GM23338 (cell line): ENCODE measurements around the gene MAP3K8. TPM values are rescaled to one million over a fixed set of nuclear protein-coding genes. Genes with fewer than 3 reads are reported as not detected.

Experiments
- ATAC-seq: fragments of 200-7000 bp; cut with Tn5 transposase; 3 replicates; pipeline ENCODE4 v1.9.1; 2020
- DNase-seq: peaks from one replicate; pipeline ENCODE4 v3.0.0-alpha.2; 2015; ENCODE audit warnings: low spot score
- H2AFZ ChIP-seq: fragments of 200-600 bp; sonication (generic); 2 replicates; pipeline ENCODE4 v1.8.0; 2016; ENCODE audit warnings: antibody characterized with exemption, mild to moderate bottlenecking, moderate library complexity
- H3F3A ChIP-seq: fragments of 200-600 bp; sonication (generic); replicated peaks from 2 replicates; pipeline ENCODE4 v1.8.0; 2017; ENCODE audit warnings: antibody characterized with exemption, mixed run types, low read depth
- H3K27ac ChIP-seq: fragments of 200-600 bp; sonication (generic); 2 replicates; pipeline ENCODE4 v1.6.1; 2016; ENCODE audit warnings: low read depth
- H3K27me3 ChIP-seq: fragments of 200-600 bp; sonication (generic); 2 replicates; pipeline ENCODE4 v1.8.0; 2016; ENCODE audit warnings: mild to moderate bottlenecking, mixed run types, moderate library complexity; ENCODE audit not compliant: insufficient read depth
- H3K36me3 ChIP-seq: fragments of 200-600 bp; sonication (generic); 2 replicates; pipeline ENCODE4 v1.8.0; 2016; ENCODE audit warnings: mild to moderate bottlenecking; ENCODE audit not compliant: insufficient read depth
- H3K4me1 ChIP-seq: fragments of 200-600 bp; sonication (generic); 2 replicates; pipeline ENCODE4 v1.8.0; 2016; ENCODE audit warnings: mild to moderate bottlenecking, moderate library complexity; ENCODE audit not compliant: insufficient read depth
- H3K4me2 ChIP-seq: fragments of 200-600 bp; sonication (generic); 2 replicates; pipeline ENCODE4 v1.7.1; 2017; ENCODE audit warnings: mixed run types
- H3K4me3 ChIP-seq: fragments of 200-600 bp; sonication (generic); 2 replicates; pipeline ENCODE4 v1.6.1; 2016; ENCODE audit warnings: mixed run types
- H3K79me2 ChIP-seq: fragments of 200-600 bp; sonication (generic); replicated peaks from 2 replicates; pipeline ENCODE4 v1.8.0; 2017; ENCODE audit warnings: mild to moderate bottlenecking; ENCODE audit not compliant: insufficient read depth
- H3K9me2 ChIP-seq: fragments of 200-600 bp; sonication (generic); 2 replicates; pipeline ENCODE4 v1.8.0; 2017; ENCODE audit not compliant: insufficient read depth
- H4K20me1 ChIP-seq: fragments of 200-600 bp; sonication (generic); replicated peaks from 2 replicates; pipeline ENCODE4 v1.8.0; 2017; ENCODE audit warnings: mild to moderate bottlenecking; ENCODE audit not compliant: insufficient read depth
- H3K27ac Mint-ChIP-seq: 2 replicates; pipeline ENCODE4 v1.8.0; 2020; ENCODE audit warnings: inconsistent platforms, mild to moderate bottlenecking, moderate library complexity, mixed read lengths
- H3K27me3 Mint-ChIP-seq: 3 replicates; pipeline ENCODE4 v1.8.0; 2022; ENCODE audit warnings: low read depth, mild to moderate bottlenecking, moderate library complexity, mixed read lengths, inconsistent platforms; ENCODE audit not compliant: insufficient read depth, poor library complexity
- H3K36me3 Mint-ChIP-seq: 3 replicates; pipeline ENCODE4 v1.8.0; 2021; ENCODE audit warnings: low read depth, mild to moderate bottlenecking, inconsistent platforms, moderate library complexity, mixed read lengths
- H3K4me1 Mint-ChIP-seq: 3 replicates; pipeline ENCODE4 v1.8.0; 2020; ENCODE audit warnings: mild to moderate bottlenecking, inconsistent platforms, mixed read lengths
- H3K4me3 Mint-ChIP-seq: 3 replicates; pipeline ENCODE4 v1.8.0; 2021; ENCODE audit warnings: moderate library complexity, mild to moderate bottlenecking, inconsistent platforms, mixed read lengths
- H3K9me3 Mint-ChIP-seq: 3 replicates; pipeline ENCODE4 v1.8.0; 2020; ENCODE audit warnings: moderate library complexity, mild to moderate bottlenecking, inconsistent platforms, mixed read lengths
- CREB1 ChIP-seq: fragments of 250-450 bp; sonication (Bioruptor Pico); IDR thresholded peaks from 2 replicates; pipeline ENCODE4 v1.5.0; 2020; ENCODE audit warnings: low read depth, mild to moderate bottlenecking, moderate library complexity
- EZH2 ChIP-seq: fragments of 200-600 bp; sonication (generic); IDR thresholded peaks from one replicate; pipeline ENCODE4 v1.8.0; 2017; ENCODE audit warnings: antibody characterized with exemption, mild to moderate bottlenecking, low read depth; ENCODE audit not compliant: unreplicated experiment
- EZH2phosphoT487 ChIP-seq: fragments of 200-600 bp; sonication (generic); IDR thresholded peaks from one replicate; pipeline ENCODE4 v1.8.1; 2018; ENCODE audit warnings: antibody characterized with exemption; ENCODE audit not compliant: unreplicated experiment
- POLR2AphosphoS5 ChIP-seq: IDR thresholded peaks from 2 replicates; pipeline ENCODE4 v1.6.1; 2016; ENCODE audit warnings: antibody characterized with exemption, low read depth
- STAT1 ChIP-seq: IDR thresholded peaks from one replicate; pipeline ENCODE4 v1.6.1; 2016; ENCODE audit warnings: antibody characterized with exemption; ENCODE audit not compliant: unreplicated experiment
- ZNF114 ChIP-seq: fragments of 250-450 bp; sonication (Bioruptor Pico); IDR thresholded peaks from 2 replicates; pipeline ENCODE4 v1.5.0; 2020; ENCODE audit warnings: mild to moderate bottlenecking, moderate library complexity
- polyA plus RNA-seq: library from polyadenylated mRNA; unstranded; fragments of >200 nt; fragmentation: Nextera tagmentation; extraction: Ambion mirVana; gene quantifications from 2 replicates; pipeline ENCODE4 v1.2.1, GENCODE V29; 2016
- total RNA-seq: library from RNA; depleted of rRNA; stranded (reverse); fragments of >200 nt; shearing (Covaris generic); gene quantifications from 2 replicates; pipeline ENCODE4 v1.2.3, GENCODE V29; 2014
- TF ChIP-seq, protein P1 (sequence below): IDR thresholded peaks from 2 replicates; pipeline ENCODE4 v1.6.1; 2016; ENCODE audit warnings: antibody characterized with exemption
- TF ChIP-seq, protein P2 (sequence below): IDR thresholded peaks from one replicate; pipeline ENCODE4 v1.6.1; 2018; ENCODE audit warnings: antibody characterized with exemption; ENCODE audit not compliant: unreplicated experiment
- TF ChIP-seq, protein P3 (sequence below), 2 experiments: fragments of 200-600 bp in 1 of 2; sonication (generic) in 1 of 2; conservative IDR thresholded peaks; 2 replicates each; pipeline versions ENCODE4 v1.5.1 to v1.6.1; 2016 to 2017; ENCODE audit warnings: antibody characterized with exemption in 2 of 2, low read depth in 2 of 2, mild to moderate bottlenecking in 2 of 2, moderate library complexity in 1 of 2

The MAP3K8 gene
- total and polyA plus RNA-seq, 2 experiments from 2014 or later, result 3.5 to 5.0 TPM

DNA sequence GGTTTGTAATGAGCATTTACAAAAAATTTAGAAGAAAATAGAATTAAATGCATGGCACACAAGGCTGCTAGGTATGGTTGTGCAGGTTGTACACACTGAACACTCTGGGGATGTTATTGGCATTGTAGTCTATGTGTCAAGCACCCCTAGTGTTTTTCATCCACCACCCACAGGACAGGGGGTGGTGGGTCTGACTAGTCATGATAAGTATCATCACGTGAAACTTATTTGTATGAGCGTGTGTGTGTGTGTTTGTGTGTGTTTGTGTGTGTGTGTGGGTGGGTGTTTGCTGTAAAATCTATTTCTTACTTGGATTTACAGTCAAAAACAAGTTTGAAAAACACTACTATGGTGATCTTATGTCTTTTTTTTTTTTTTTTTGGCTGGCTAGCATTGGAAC, 66.5 kb downstream of the MAP3K8 start (continued):
- TF ChIP-seq EZH2 (no peak), STAT1 (no peak), ZNF114 (CRISPR knock-in tag) (no peak), POLR2AphosphoS5 (no peak), CREB1 (CRISPR knock-in tag) (no peak)
- TF ChIP-seq, protein P1, sequence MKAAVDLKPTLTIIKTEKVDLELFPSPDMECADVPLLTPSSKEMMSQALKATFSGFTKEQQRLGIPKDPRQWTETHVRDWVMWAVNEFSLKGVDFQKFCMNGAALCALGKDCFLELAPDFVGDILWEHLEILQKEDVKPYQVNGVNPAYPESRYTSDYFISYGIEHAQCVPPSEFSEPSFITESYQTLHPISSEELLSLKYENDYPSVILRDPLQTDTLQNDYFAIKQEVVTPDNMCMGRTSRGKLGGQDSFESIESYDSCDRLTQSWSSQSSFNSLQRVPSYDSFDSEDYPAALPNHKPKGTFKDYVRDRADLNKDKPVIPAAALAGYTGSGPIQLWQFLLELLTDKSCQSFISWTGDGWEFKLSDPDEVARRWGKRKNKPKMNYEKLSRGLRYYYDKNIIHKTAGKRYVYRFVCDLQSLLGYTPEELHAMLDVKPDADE, result no peak
- TF ChIP-seq, protein P2, sequence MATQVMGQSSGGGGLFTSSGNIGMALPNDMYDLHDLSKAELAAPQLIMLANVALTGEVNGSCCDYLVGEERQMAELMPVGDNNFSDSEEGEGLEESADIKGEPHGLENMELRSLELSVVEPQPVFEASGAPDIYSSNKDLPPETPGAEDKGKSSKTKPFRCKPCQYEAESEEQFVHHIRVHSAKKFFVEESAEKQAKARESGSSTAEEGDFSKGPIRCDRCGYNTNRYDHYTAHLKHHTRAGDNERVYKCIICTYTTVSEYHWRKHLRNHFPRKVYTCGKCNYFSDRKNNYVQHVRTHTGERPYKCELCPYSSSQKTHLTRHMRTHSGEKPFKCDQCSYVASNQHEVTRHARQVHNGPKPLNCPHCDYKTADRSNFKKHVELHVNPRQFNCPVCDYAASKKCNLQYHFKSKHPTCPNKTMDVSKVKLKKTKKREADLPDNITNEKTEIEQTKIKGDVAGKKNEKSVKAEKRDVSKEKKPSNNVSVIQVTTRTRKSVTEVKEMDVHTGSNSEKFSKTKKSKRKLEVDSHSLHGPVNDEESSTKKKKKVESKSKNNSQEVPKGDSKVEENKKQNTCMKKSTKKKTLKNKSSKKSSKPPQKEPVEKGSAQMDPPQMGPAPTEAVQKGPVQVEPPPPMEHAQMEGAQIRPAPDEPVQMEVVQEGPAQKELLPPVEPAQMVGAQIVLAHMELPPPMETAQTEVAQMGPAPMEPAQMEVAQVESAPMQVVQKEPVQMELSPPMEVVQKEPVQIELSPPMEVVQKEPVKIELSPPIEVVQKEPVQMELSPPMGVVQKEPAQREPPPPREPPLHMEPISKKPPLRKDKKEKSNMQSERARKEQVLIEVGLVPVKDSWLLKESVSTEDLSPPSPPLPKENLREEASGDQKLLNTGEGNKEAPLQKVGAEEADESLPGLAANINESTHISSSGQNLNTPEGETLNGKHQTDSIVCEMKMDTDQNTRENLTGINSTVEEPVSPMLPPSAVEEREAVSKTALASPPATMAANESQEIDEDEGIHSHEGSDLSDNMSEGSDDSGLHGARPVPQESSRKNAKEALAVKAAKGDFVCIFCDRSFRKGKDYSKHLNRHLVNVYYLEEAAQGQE, result no peak

DNA sequence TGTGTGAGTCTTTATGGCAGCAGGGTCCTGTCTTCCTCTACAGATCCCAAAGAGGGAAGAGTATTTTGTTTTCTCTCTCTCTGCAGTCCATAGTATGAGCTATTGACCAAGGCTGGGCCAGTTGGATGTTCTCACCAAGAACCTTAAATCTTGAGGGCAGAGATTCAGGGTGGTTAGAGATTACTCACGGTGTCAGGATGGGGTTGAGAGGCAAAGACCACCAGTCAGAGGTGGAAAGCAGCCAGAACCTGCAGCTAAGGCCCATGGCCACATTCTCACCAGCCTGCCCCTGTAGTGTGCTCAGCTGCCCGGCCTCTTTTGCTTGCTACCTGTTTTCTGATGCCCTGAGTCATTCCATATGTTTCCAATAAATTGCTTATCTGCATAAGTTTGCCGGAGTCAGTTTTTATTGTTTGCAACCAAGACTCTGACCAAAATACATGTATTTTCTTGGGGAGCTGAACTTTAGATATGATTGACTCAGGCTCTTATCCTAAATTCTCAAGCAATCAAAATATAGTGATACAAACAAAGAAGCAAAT, 67.0 kb downstream of the MAP3K8 start:
- no peak overlapping the region for H3K27ac Mint-ChIP-seq
- Histone ChIP-seq H3K79me2 (no peaks in the 10 kb centered on the region), H3K36me3 (no peaks in the 10 kb centered on the region), H3K9me2 (no peaks in the 10 kb centered on the region), H3K4me3 (no peak overlapping the region), H3K4me1 (peaks cover 10% of the 10 kb centered on the region; the same call in 1 of the 2 replicates), H3K27ac (no peak overlapping the region), H3K27me3 (no peaks in the 10 kb centered on the region), H2AFZ (no peak overlapping the region), H4K20me1 (no peaks in the 10 kb centered on the region), H3F3A (no peaks in the 10 kb centered on the region), H3K4me2 (no peak overlapping the region)
- H3K9me3 Mint-ChIP-seq, result no peaks in the 10 kb centered on the region
- no peak overlapping the region for H3K4me3 Mint-ChIP-seq
- TF ChIP-seq ZNF114 (CRISPR knock-in tag) (no peak), EZH2 (no peak), STAT1 (no peak), EZH2phosphoT487 (no peak)
- TF ChIP-seq, protein P3, sequence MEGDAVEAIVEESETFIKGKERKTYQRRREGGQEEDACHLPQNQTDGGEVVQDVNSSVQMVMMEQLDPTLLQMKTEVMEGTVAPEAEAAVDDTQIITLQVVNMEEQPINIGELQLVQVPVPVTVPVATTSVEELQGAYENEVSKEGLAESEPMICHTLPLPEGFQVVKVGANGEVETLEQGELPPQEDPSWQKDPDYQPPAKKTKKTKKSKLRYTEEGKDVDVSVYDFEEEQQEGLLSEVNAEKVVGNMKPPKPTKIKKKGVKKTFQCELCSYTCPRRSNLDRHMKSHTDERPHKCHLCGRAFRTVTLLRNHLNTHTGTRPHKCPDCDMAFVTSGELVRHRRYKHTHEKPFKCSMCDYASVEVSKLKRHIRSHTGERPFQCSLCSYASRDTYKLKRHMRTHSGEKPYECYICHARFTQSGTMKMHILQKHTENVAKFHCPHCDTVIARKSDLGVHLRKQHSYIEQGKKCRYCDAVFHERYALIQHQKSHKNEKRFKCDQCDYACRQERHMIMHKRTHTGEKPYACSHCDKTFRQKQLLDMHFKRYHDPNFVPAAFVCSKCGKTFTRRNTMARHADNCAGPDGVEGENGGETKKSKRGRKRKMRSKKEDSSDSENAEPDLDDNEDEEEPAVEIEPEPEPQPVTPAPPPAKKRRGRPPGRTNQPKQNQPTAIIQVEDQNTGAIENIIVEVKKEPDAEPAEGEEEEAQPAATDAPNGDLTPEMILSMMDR (conservative IDR thresholded peaks at IDR 0.05; ENCODE audit: low read depth in 2 of 2), result no peak
- TF ChIP-seq, protein P2, result no peak
- H3K4me1 Mint-ChIP-seq, result peaks cover 16% of the 10 kb centered on the region; the same call in 2 of the 3 replicates
- peaks cover 7% of the 10 kb centered on the region for H3K27me3 Mint-ChIP-seq
- ATAC-seq, result no peak
- DNase-seq, result no peak
- no peaks in the 10 kb centered on the region for H3K36me3 Mint-ChIP-seq
